Activated T-cell treated with anti-CD3 and anti-CD28 coated beads, Interleukin-2, amount 50 U/mL, for 4 hours (primary cell): Measurements from ENCODE around the gene SH3BP4. TPM values are rescaled to one million over a fixed set of nuclear protein-coding genes. Genes with fewer than 3 reads are reported as not detected.

Experiments used
- ATAC-seq, 2 donors: fragments of 200-7000 bp; cut with Tn5 transposase; one replicate each; pipeline ENCODE4 v1.10.0; 2021
- DNase-seq: peaks from one replicate; pipeline ENCODE4 v3.0.0-alpha.2; 2020
- H3K27me3 Mint-ChIP-seq: one replicate; pipeline ENCODE4 v1.8.0; 2021; ENCODE audit warnings: low read depth, mixed read lengths
- H3K36me3 Mint-ChIP-seq: one replicate; pipeline ENCODE4 v1.8.0; 2022; ENCODE audit warnings: mixed read lengths; ENCODE audit not compliant: insufficient read depth
- H3K4me1 Mint-ChIP-seq: one replicate; pipeline ENCODE4 v1.8.0; 2021; ENCODE audit warnings: low read depth, mixed read lengths
- H3K4me3 Mint-ChIP-seq: one replicate; pipeline ENCODE4 v1.8.0; 2021; ENCODE audit warnings: mild to moderate bottlenecking, moderate library complexity, mixed read lengths
- H3K9me3 Mint-ChIP-seq: one replicate; pipeline ENCODE4 v1.8.0; 2021; ENCODE audit warnings: mixed read lengths
- total RNA-seq, 3 donors: library from RNA; stranded (reverse); gene quantifications; one replicate each; pipeline ENCODE4 v1.2.1, GENCODE V29; 2021

Gene SH3BP4
- total RNA-seq, 3 donors from 2014 or later: 0.18 to 0.46 (median 0.30) TPM

GRCh38 chr2:234968631-234969305 is 17.0 kb downstream of the SH3BP4 start:
- Mint-ChIP-seq H3K4me1 (no peaks in the 10 kb centered on the region), H3K4me3 (no peak overlapping the region), H3K9me3 (no peaks in the 10 kb centered on the region), H3K27me3 (peaks cover 24% of the 10 kb centered on the region), H3K36me3 (no peaks in the 10 kb centered on the region)
- DNase-seq: no peak
- ATAC-seq: no peak

- no peak overlapping the region for H3K4me3 Mint-ChIP-seq
- no peaks in the 10 kb centered on the region for H3K36me3 Mint-ChIP-seq
- no peaks in the 10 kb centered on the region for H3K9me3 Mint-ChIP-seq
- no peaks in the 10 kb centered on the region for H3K4me1 Mint-ChIP-seq
- peaks cover 24% of the 10 kb centered on the region for H3K27me3 Mint-ChIP-seq
- DNase-seq: no peak
- ATAC-seq: no peak
These were observed 17.7 kb downstream of the SH3BP4 start for GRCh38 chr2:234969306-234970098.

- H3K27me3 Mint-ChIP-seq: peaks cover 26% of the 10 kb centered on the region
- no peaks in the 10 kb centered on the region for H3K36me3 Mint-ChIP-seq
- no peak for ATAC-seq
- H3K9me3 Mint-ChIP-seq: no peaks in the 10 kb centered on the region
- H3K4me1 Mint-ChIP-seq: no peaks in the 10 kb centered on the region
- H3K4me3 Mint-ChIP-seq: no peak overlapping the region
- no peak for DNase-seq
These were observed 18.3 kb downstream of the SH3BP4 start for GRCh38 chr2:234970099-234970440.

- Mint-ChIP-seq H3K4me1 (no peaks in the 10 kb centered on the region), H3K4me3 (no peak overlapping the region)
- no peak for ATAC-seq
These were observed 18.7 kb downstream of the SH3BP4 start for GRCh38 chr2:234970477-234970882.

DNA sequence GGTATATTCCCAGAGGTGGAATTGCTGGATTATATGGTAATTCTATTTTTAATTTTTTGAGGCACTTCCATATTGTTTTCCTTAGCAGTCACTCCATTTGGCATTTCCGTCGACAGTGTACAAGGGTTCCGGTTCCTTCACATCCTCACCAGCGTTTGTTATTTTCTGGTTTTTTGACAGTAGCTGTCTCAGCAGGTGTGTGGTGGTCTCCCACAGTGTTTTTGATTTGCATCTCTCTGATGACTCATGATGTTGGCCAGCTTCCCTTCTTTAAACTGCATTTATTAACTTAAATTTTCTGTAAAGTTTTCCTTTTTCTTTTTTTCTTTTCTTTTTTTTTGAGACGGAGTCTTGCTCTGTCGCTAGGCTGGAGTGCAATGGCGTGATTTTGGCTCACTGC is 19.7 kb downstream of the SH3BP4 start:
- DNase-seq (no peak), ATAC-seq (no peak)
- Mint-ChIP-seq H3K27me3 (peaks cover 26% of the 10 kb centered on the region), H3K4me3 (no peak overlapping the region), H3K36me3 (no peaks in the 10 kb centered on the region), H3K9me3 (no peaks in the 10 kb centered on the region), H3K4me1 (no peaks in the 10 kb centered on the region)

More at GRCh38 chr2:234970477-234970882, 18.7 kb downstream of the SH3BP4 start:
- DNase-seq: no peak
- H3K36me3 Mint-ChIP-seq: no peaks in the 10 kb centered on the region
- peaks cover 26% of the 10 kb centered on the region for H3K27me3 Mint-ChIP-seq
- no peaks in the 10 kb centered on the region for H3K9me3 Mint-ChIP-seq

GRCh38 chr2:234973008-234973407 is 21.2 kb downstream of the SH3BP4 start:
- DNase-seq (no peak), ATAC-seq (no peak)
- Mint-ChIP-seq H3K9me3 (no peaks in the 10 kb centered on the region), H3K4me1 (no peaks in the 10 kb centered on the region), H3K27me3 (peaks cover 26% of the 10 kb centered on the region), H3K4me3 (no peak overlapping the region), H3K36me3 (no peaks in the 10 kb centered on the region)

DNA sequence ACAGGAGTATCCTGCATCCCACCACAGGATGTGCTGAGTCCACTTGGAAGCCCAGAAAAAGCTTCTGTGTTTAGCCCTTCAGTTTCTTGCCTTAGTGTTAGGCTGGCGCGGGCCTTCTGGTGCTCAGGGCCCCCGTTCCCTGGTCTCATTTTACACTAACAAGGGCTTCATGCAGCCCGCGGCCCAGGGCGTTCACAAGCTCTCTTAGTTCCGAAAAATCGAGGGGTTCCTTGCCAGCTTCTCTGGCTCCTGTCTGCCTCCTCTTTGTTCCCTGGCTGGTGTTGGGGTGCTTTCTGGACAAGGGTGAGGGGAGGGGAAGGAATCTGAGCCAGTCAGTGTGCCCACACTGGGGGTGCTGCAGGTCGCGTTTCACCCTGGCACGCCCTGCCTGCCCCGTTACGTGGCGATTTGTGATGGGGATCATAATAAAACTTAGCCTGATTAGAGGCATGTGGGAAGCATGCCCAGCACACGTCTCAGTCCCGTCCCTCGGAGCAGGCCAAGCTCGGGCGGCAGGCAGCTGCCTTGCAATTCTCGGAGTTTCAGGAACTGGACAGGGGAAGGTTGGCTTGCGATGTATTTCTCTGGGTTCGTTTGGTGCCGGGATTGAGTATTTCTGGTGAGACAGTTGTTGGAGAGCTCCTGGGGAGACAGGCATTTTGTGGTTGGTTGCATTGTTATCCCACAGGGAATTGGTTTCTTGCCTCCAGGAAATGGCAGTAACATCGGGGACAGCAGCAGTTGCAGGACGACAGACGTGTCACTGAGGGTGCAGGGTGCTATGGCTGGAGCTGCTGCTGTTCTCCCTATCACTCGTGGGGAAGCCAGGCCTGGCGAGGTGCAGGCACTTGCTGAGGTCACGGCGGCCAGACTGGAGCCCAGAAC is 22.9 kb downstream of the SH3BP4 start:
- Mint-ChIP-seq H3K36me3 (no peaks in the 10 kb centered on the region), H3K4me3 (no peak overlapping the region), H3K9me3 (no peaks in the 10 kb centered on the region), H3K27me3 (peaks cover 18% of the 10 kb centered on the region), H3K4me1 (no peaks in the 10 kb centered on the region)
- no peak for DNase-seq
- no peak for ATAC-seq

- no peak for DNase-seq
- Mint-ChIP-seq H3K27me3 (peaks cover 14% of the 10 kb centered on the region), H3K4me3 (no peak overlapping the region), H3K36me3 (no peaks in the 10 kb centered on the region), H3K9me3 (no peaks in the 10 kb centered on the region), H3K4me1 (no peaks in the 10 kb centered on the region)
- ATAC-seq: no peak
These were observed 23.8 kb downstream of the SH3BP4 start for GRCh38 chr2:234975611-234976010.

DNA sequence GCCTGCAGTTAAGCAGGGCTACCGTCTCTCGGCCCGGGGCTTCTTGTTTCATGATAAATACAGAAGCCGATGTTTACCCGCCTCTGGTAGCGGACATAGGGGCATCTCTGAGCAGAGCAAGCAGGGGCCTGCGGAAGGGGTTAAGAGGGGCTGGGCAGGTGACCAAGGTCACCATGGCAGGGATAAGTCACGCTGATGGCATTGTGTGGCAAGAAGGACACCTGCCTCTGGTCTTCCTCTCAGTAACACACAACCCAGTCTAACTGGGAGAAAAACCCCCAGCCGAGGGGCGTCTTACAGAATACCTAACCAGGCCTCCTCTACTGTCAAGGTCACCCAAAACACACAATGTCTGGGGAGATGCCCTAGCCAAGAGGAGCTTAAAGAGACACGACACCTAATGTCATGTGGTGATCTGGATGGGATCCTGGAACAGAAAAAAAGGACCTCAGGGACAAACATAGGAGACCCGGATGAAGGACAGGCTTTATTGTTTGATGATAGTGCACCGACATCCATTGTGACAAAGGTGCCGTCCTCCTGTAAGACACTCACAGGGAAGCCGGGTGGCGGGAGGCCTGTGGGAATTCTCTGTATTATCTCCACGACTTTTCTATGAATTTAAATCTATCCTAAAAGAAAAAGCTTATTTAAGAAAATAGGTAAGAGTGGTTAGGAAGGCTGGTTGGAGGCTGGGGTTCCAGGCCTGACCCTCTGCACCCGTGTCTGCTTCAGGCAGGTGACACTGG is 24.8 kb downstream of the SH3BP4 start:
- no peak for DNase-seq

DNA sequence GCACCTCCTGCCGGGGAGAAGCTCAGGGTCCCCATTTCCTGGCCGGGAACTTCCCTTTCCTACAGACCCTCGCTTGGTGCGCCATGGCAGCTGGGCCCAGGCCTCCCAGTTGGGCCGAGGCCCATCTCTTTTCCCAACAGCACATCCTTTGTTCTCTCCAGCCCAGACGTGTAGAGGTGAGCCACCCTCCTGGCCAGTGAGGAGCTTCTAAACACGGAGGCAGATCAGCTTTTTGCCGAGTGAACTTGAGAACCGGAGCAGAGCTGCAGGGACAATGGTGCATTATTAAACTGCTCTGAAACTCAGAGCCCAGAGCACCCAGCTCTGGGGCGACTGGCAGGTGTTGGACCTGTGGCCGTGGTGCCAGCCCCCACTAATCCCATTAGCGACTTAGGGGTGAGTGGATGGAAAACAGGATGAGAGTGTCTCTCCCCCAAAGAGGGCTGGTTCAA is 25.4 kb downstream of the SH3BP4 start:
- Mint-ChIP-seq H3K9me3 (no peaks in the 10 kb centered on the region), H3K36me3 (no peaks in the 10 kb centered on the region), H3K27me3 (peaks cover 10% of the 10 kb centered on the region)

More for the DNA sequence above, 24.8 kb downstream of the SH3BP4 start:
- no peaks in the 10 kb centered on the region for H3K4me1 Mint-ChIP-seq
- H3K4me3 Mint-ChIP-seq: no peak overlapping the region
- no peaks in the 10 kb centered on the region for H3K36me3 Mint-ChIP-seq
- no peak for ATAC-seq
- H3K27me3 Mint-ChIP-seq: peaks cover 10% of the 10 kb centered on the region
- H3K9me3 Mint-ChIP-seq: no peaks in the 10 kb centered on the region

DNA sequence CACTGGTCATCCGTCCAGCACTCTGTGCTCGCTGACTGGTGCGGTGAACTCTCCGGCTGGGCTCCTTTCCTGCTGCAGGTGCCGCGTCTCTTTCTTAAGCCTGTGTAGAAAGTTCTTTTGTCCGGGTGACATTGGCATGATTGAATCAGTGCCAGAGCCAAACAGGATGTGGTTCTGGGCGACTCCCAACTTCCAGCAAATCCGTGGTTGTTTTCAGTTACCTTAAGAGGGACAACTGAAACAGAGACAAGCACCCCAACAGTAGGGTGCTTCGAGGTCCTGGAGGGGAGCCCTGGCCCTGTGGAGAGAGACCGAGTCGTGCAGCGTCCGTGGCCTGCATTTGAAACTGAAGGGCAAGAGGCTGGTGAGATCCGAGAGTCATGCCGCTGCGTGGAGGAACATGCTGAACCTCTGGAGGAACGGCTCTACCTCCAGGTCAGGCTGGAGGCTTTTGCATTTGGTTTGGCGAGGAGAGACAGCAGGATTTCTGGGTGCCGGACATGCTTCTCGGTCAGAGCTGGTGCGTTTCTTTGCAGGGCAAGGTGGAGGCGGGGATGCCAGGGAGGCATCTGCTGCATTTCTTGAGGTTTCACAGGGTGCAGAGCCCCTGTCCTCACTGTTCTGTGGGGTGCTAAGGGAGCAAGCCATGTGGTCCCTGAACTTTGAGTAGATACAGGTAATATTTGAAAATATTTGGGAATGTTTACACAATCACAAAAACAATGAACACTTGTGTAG is 26.8 kb downstream of the SH3BP4 start:
- Mint-ChIP-seq H3K27me3 (peaks cover 7% of the 10 kb centered on the region), H3K9me3 (no peaks in the 10 kb centered on the region), H3K4me3 (no peak overlapping the region), H3K4me1 (no peaks in the 10 kb centered on the region), H3K36me3 (no peaks in the 10 kb centered on the region)
- no peak for DNase-seq
- ATAC-seq: no peak

More for the DNA sequence above, 25.4 kb downstream of the SH3BP4 start:
- DNase-seq (no peak), ATAC-seq (no peak)
- Mint-ChIP-seq H3K4me3 (no peak overlapping the region), H3K4me1 (no peaks in the 10 kb centered on the region)

DNA sequence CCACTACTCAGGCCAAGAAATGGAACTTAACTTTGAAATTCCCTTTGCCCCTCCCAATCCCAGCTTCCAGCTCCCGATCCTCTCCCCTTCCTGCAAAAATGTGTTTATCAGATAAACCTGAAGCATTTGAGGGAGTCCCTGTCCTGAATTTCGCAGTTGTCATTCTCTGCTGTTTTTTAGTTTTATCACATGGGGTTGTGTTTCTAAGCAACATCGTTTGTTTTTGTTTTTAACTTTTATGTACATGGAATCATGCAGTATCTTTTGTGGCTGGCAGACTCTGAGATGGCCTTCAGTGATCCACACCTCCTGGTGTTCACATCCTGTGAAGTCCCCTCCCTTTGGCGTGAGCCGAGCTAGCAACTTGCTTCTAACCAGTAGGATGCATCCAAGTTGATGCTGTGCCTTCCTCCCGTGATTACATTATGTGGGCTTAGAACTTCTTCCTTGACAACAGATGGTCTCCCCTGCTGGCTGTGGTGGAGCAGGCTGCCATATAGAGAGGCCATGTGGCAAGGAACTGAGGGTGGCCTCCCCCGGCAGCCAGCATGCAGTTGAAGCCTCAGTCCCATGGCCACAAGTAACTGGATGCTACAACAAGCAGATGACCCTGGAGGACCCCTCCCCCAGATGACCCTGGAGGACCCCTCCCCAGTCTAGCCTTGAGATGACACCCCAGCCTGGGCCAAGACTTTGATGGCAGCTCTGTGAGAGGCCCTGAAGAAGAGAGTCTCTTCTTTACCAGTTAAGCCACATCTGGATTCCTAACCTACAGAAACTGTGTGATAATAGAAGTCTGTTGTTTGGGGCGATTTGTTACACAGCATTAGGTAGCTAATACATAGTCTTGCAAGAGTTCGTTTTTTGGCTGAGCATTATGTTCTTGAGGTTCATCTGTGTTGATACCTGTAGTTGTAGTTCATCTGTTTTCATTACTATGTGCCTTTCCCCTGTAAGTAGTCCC is 27.7 kb downstream of the SH3BP4 start:
- H3K27me3 Mint-ChIP-seq: peaks cover 7% of the 10 kb centered on the region
- no peaks in the 10 kb centered on the region for H3K36me3 Mint-ChIP-seq
- ATAC-seq (no peak), DNase-seq (no peak)
- no peaks in the 10 kb centered on the region for H3K9me3 Mint-ChIP-seq
- H3K4me1 Mint-ChIP-seq: no peaks in the 10 kb centered on the region
- no peak overlapping the region for H3K4me3 Mint-ChIP-seq
